WTC11 (cell line): ENCODE measurements around the gene SPO11. TPM values are rescaled to one million over a fixed set of nuclear protein-coding genes. Genes with fewer than 3 reads are reported as not detected.

ENCODE experiments used
- ATAC-seq: fragments of 200-7000 bp; cut with Tn5 transposase; 2 replicates; pipeline ENCODE4 v1.10.0; 2021; ENCODE audit warnings: mild to moderate bottlenecking, moderate library complexity
- CTCF ChIA-PET: fragments of 300-600 bp; sonication (Branson Sonifier 250); formaldehyde crosslinking; loops from one replicate; lab custom pipeline; 2021; ENCODE audit warnings: antibody characterized with exemption; lab: Charles Lee
- POLR2A ChIA-PET: fragments of 350-600 bp; sonication (Branson Sonifier 250); formaldehyde crosslinking; loops from one replicate; lab custom pipeline; 2021; ENCODE audit warnings: antibody characterized with exemption; lab: Charles Lee
- DNase-seq: peaks from one replicate; pipeline ENCODE4 v3.0.0; 2021; ENCODE audit warnings: low spot score
- H3K27ac Mint-ChIP-seq: 2 replicates; pipeline ENCODE4 v1.8.0; 2021; ENCODE audit warnings: mixed read lengths
- H3K27me3 Mint-ChIP-seq: 2 replicates; pipeline ENCODE4 v1.8.0; 2021; ENCODE audit warnings: low read depth, mild to moderate bottlenecking, moderate library complexity, mixed read lengths
- H3K36me3 Mint-ChIP-seq: 2 replicates; pipeline ENCODE4 v1.8.0; 2021; ENCODE audit warnings: mixed read lengths
- H3K4me1 Mint-ChIP-seq: 2 replicates; pipeline ENCODE4 v1.8.0; 2022; ENCODE audit warnings: mixed read lengths
- H3K4me3 Mint-ChIP-seq: 2 replicates; pipeline ENCODE4 v1.8.0; 2021; ENCODE audit warnings: mild to moderate bottlenecking, moderate library complexity, mixed read lengths
- H3K9me3 Mint-ChIP-seq: 2 replicates; pipeline ENCODE4 v1.8.0; 2021; ENCODE audit warnings: mixed read lengths
- CREB1 ChIP-seq: sonication (generic); formaldehyde crosslinking; IDR thresholded peaks from 2 replicates; pipeline ENCODE4 v1.8.0; 2023; ENCODE audit warnings: mild to moderate bottlenecking, missing genetic modification reagents
- EMX1 ChIP-seq: fragments of 250-450 bp; sonication (Bioruptor Pico); IDR thresholded peaks from 2 replicates; pipeline ENCODE4 v1.8.0; 2021; ENCODE audit warnings: mild to moderate bottlenecking
- ETV6 ChIP-seq: sonication (generic); formaldehyde crosslinking; IDR thresholded peaks from 2 replicates; pipeline ENCODE4 v1.8.1; 2022; ENCODE audit warnings: mild to moderate bottlenecking, missing genetic modification reagents
- FOXJ3 ChIP-seq: sonication (generic); formaldehyde crosslinking; IDR thresholded peaks from 2 replicates; pipeline ENCODE4 v1.9.0; 2021; ENCODE audit warnings: missing genetic modification reagents, mild to moderate bottlenecking, borderline replicate concordance
- FOXK1 ChIP-seq: sonication (generic); formaldehyde crosslinking; IDR thresholded peaks from 2 replicates; pipeline ENCODE4 v1.8.0; 2022; ENCODE audit warnings: mild to moderate bottlenecking, moderate library complexity, missing genetic modification reagents
- FOXP1 ChIP-seq: sonication (generic); formaldehyde crosslinking; IDR thresholded peaks from 2 replicates; pipeline ENCODE4 v1.8.0; 2022; ENCODE audit warnings: missing genetic modification reagents, mild to moderate bottlenecking, moderate library complexity, borderline replicate concordance
- MYBL2 ChIP-seq: sonication (generic); formaldehyde crosslinking; IDR thresholded peaks from 2 replicates; pipeline ENCODE4 v1.8.1; 2023; ENCODE audit warnings: mild to moderate bottlenecking, moderate library complexity, missing genetic modification reagents
- SOX15 ChIP-seq: fragments of 250-450 bp; sonication (Bioruptor Pico); IDR thresholded peaks from 2 replicates; pipeline ENCODE4 v1.9.0; 2021; ENCODE audit warnings: mild to moderate bottlenecking
- TCF7 ChIP-seq: sonication (generic); formaldehyde crosslinking; IDR thresholded peaks from 2 replicates; pipeline ENCODE4 v1.8.0; 2022; ENCODE audit warnings: mild to moderate bottlenecking, low read depth, missing genetic modification reagents, moderate library complexity
- TEAD4 ChIP-seq: sonication (generic); formaldehyde crosslinking; IDR thresholded peaks from 2 replicates; pipeline ENCODE4 v1.8.0; 2022; ENCODE audit warnings: mild to moderate bottlenecking, missing genetic modification reagents
- ZBTB21 ChIP-seq: sonication (generic); formaldehyde crosslinking; IDR thresholded peaks from 2 replicates; pipeline ENCODE4 v1.8.1; 2023; ENCODE audit warnings: mild to moderate bottlenecking, missing genetic modification reagents, borderline replicate concordance
- ZNF423 ChIP-seq: fragments of 250-450 bp; sonication (Bioruptor Pico); IDR thresholded peaks from 2 replicates; pipeline ENCODE4 v2.1.2; 2022; ENCODE audit warnings: mild to moderate bottlenecking, moderate library complexity
- total RNA-seq: library from RNA; stranded (reverse); gene quantifications from 3 replicates; pipeline ENCODE4 v1.2.3, GENCODE V29; 2021
- TF ChIP-seq, protein P1 (sequence below): sonication (generic); formaldehyde crosslinking; IDR thresholded peaks from 2 replicates; pipeline ENCODE4 v1.8.0; 2023; ENCODE audit warnings: mild to moderate bottlenecking, missing genetic modification reagents
- TF ChIP-seq, protein P2 (sequence below): sonication (generic); formaldehyde crosslinking; IDR thresholded peaks from 2 replicates; pipeline ENCODE4 v1.8.1; 2022; ENCODE audit warnings: low read depth, missing genetic modification reagents, borderline replicate concordance
- TF ChIP-seq, protein P3 (sequence below): sonication (generic); formaldehyde crosslinking; IDR thresholded peaks from 2 replicates; pipeline ENCODE4 v1.8.0; 2023; ENCODE audit warnings: missing genetic modification reagents, mild to moderate bottlenecking, borderline replicate concordance
- TF ChIP-seq, protein P4 (sequence below): sonication (generic); formaldehyde crosslinking; IDR thresholded peaks from 2 replicates; pipeline ENCODE4 v1.8.1; 2022; ENCODE audit warnings: mild to moderate bottlenecking, missing genetic modification reagents, moderate library complexity, borderline replicate concordance
- TF ChIP-seq, protein P5 (sequence below): fragments of 250-450 bp; sonication (Bioruptor Pico); IDR thresholded peaks from 2 replicates; pipeline ENCODE4 v1.9.0; 2021; ENCODE audit warnings: mild to moderate bottlenecking, borderline replicate concordance

Gene SPO11
- total RNA-seq, 1 experiment from 2014 or later, result not detected

- TF ChIP-seq, protein P1, sequence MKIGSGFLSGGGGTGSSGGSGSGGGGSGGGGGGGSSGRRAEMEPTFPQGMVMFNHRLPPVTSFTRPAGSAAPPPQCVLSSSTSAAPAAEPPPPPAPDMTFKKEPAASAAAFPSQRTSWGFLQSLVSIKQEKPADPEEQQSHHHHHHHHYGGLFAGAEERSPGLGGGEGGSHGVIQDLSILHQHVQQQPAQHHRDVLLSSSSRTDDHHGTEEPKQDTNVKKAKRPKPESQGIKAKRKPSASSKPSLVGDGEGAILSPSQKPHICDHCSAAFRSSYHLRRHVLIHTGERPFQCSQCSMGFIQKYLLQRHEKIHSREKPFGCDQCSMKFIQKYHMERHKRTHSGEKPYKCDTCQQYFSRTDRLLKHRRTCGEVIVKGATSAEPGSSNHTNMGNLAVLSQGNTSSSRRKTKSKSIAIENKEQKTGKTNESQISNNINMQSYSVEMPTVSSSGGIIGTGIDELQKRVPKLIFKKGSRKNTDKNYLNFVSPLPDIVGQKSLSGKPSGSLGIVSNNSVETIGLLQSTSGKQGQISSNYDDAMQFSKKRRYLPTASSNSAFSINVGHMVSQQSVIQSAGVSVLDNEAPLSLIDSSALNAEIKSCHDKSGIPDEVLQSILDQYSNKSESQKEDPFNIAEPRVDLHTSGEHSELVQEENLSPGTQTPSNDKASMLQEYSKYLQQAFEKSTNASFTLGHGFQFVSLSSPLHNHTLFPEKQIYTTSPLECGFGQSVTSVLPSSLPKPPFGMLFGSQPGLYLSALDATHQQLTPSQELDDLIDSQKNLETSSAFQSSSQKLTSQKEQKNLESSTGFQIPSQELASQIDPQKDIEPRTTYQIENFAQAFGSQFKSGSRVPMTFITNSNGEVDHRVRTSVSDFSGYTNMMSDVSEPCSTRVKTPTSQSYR, result no peak
- TF ChIP-seq EMX1 (CRISPR knock-in tag), result no peak
- TF ChIP-seq, protein P2, sequence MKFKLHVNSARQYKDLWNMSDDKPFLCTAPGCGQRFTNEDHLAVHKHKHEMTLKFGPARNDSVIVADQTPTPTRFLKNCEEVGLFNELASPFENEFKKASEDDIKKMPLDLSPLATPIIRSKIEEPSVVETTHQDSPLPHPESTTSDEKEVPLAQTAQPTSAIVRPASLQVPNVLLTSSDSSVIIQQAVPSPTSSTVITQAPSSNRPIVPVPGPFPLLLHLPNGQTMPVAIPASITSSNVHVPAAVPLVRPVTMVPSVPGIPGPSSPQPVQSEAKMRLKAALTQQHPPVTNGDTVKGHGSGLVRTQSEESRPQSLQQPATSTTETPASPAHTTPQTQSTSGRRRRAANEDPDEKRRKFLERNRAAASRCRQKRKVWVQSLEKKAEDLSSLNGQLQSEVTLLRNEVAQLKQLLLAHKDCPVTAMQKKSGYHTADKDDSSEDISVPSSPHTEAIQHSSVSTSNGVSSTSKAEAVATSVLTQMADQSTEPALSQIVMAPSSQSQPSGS (CRISPR knock-in tag), result no peak
- no peak for TF ChIP-seq FOXK1
- TF ChIP-seq ETV6 (CRISPR knock-in tag), result no peak
- TF ChIP-seq SOX15 (CRISPR knock-in tag), result no peak
- TF ChIP-seq, protein P3, sequence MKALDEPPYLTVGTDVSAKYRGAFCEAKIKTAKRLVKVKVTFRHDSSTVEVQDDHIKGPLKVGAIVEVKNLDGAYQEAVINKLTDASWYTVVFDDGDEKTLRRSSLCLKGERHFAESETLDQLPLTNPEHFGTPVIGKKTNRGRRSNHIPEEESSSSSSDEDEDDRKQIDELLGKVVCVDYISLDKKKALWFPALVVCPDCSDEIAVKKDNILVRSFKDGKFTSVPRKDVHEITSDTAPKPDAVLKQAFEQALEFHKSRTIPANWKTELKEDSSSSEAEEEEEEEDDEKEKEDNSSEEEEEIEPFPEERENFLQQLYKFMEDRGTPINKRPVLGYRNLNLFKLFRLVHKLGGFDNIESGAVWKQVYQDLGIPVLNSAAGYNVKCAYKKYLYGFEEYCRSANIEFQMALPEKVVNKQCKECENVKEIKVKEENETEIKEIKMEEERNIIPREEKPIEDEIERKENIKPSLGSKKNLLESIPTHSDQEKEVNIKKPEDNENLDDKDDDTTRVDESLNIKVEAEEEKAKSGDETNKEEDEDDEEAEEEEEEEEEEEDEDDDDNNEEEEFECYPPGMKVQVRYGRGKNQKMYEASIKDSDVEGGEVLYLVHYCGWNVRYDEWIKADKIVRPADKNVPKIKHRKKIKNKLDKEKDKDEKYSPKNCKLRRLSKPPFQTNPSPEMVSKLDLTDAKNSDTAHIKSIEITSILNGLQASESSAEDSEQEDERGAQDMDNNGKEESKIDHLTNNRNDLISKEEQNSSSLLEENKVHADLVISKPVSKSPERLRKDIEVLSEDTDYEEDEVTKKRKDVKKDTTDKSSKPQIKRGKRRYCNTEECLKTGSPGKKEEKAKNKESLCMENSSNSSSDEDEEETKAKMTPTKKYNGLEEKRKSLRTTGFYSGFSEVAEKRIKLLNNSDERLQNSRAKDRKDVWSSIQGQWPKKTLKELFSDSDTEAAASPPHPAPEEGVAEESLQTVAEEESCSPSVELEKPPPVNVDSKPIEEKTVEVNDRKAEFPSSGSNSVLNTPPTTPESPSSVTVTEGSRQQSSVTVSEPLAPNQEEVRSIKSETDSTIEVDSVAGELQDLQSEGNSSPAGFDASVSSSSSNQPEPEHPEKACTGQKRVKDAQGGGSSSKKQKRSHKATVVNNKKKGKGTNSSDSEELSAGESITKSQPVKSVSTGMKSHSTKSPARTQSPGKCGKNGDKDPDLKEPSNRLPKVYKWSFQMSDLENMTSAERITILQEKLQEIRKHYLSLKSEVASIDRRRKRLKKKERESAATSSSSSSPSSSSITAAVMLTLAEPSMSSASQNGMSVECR (CRISPR knock-in tag), result no peak
- TF ChIP-seq TCF7 (CRISPR knock-in tag), result no peak
- TF ChIP-seq, all 79 proteins: peak for 0
Observed at GRCh38 chr20:57315976-57316480, 13.6 kb upstream of the SPO11 start.

DNA sequence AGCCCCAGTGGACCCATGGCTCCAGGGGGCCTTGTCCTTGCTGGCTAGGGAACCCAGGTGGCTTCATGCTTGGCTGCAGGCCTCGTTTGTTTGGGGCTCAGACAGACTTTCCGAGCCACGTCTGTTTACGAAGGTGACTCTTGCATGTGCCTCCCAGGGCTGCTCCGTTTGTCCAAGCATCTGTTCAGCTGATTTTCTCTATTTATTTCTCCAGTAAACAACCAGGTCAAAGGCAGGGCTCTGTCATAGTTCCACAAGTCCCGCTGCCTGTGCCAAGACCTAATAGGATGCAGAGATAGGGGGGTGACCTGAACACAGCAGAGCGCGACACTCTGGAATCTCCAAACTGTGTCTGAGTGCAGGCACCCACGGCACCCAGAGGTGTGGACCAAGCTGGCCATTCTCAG, 12.8 kb upstream of the SPO11 start:
- H3K36me3 Mint-ChIP-seq, result no peaks in the 10 kb centered on the region
- CTCF ChIA-PET, result no interaction called here
- 0 out of 2 replicates have a peak, but pooled peaks cover 4% of the 10 kb centered on the region for H3K4me1 Mint-ChIP-seq
- TF ChIP-seq ZBTB21 (CRISPR knock-in tag) (no peak), FOXP1 (CRISPR knock-in tag) (no peak), ZNF423 (CRISPR knock-in tag) (no peak), TCF7 (CRISPR knock-in tag) (no peak), CREB1 (no peak), FOXJ3 (CRISPR knock-in tag) (no peak), MYBL2 (CRISPR knock-in tag) (no peak), TEAD4 (CRISPR knock-in tag) (no peak)
- TF ChIP-seq, protein P4, sequence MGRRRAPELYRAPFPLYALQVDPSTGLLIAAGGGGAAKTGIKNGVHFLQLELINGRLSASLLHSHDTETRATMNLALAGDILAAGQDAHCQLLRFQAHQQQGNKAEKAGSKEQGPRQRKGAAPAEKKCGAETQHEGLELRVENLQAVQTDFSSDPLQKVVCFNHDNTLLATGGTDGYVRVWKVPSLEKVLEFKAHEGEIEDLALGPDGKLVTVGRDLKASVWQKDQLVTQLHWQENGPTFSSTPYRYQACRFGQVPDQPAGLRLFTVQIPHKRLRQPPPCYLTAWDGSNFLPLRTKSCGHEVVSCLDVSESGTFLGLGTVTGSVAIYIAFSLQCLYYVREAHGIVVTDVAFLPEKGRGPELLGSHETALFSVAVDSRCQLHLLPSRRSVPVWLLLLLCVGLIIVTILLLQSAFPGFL, result no peak
- TF ChIP-seq, protein P2 (CRISPR knock-in tag), result no peak
- TF ChIP-seq, protein P5, sequence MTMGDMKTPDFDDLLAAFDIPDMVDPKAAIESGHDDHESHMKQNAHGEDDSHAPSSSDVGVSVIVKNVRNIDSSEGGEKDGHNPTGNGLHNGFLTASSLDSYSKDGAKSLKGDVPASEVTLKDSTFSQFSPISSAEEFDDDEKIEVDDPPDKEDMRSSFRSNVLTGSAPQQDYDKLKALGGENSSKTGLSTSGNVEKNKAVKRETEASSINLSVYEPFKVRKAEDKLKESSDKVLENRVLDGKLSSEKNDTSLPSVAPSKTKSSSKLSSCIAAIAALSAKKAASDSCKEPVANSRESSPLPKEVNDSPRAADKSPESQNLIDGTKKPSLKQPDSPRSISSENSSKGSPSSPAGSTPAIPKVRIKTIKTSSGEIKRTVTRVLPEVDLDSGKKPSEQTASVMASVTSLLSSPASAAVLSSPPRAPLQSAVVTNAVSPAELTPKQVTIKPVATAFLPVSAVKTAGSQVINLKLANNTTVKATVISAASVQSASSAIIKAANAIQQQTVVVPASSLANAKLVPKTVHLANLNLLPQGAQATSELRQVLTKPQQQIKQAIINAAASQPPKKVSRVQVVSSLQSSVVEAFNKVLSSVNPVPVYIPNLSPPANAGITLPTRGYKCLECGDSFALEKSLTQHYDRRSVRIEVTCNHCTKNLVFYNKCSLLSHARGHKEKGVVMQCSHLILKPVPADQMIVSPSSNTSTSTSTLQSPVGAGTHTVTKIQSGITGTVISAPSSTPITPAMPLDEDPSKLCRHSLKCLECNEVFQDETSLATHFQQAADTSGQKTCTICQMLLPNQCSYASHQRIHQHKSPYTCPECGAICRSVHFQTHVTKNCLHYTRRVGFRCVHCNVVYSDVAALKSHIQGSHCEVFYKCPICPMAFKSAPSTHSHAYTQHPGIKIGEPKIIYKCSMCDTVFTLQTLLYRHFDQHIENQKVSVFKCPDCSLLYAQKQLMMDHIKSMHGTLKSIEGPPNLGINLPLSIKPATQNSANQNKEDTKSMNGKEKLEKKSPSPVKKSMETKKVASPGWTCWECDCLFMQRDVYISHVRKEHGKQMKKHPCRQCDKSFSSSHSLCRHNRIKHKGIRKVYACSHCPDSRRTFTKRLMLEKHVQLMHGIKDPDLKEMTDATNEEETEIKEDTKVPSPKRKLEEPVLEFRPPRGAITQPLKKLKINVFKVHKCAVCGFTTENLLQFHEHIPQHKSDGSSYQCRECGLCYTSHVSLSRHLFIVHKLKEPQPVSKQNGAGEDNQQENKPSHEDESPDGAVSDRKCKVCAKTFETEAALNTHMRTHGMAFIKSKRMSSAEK (CRISPR knock-in tag), result no peak

More at GRCh38 chr20:57315976-57316480, 13.6 kb upstream of the SPO11 start:
- DNase-seq (no peak), ATAC-seq (no peak)
- Mint-ChIP-seq H3K4me3 (no peak overlapping the region), H3K27ac (no peak overlapping the region), H3K9me3 (no peaks in the 10 kb centered on the region), H3K27me3 (no peaks in the 10 kb centered on the region), H3K36me3 (no peaks in the 10 kb centered on the region), H3K4me1 (0 out of 2 replicates have a peak, but pooled peaks cover 4% of the 10 kb centered on the region)
- ChIA-PET POLR2A (no interaction called here), CTCF (no interaction called here)

More for the DNA sequence above, 12.8 kb upstream of the SPO11 start:
- Mint-ChIP-seq H3K4me3 (no peak overlapping the region), H3K9me3 (no peaks in the 10 kb centered on the region), H3K27me3 (no peaks in the 10 kb centered on the region; the same call in 1 of the 2 replicates), H3K27ac (no peak overlapping the region)
- no peak for ATAC-seq
- no peak for DNase-seq
- POLR2A ChIA-PET, result no interaction called here
